HG03520 (cell line): ENCODE measurements around the gene STX7.
A peak's percentile ranks its signal among the peaks of the same experiment; 100 is the strongest.
"Not testable (repeated sequence)": the region's sequence is repeated elsewhere in the genome, so short reads cannot be mapped to it uniquely, and the experiment has no call there.

Experiments
- ATAC-seq: cut with Tn5 transposase; IDR thresholded peaks from one replicate; pipeline ENCODE4 v1.9.1; 2021; ENCODE audit warnings: mild to moderate bottlenecking, moderate library complexity; ENCODE audit not compliant: unreplicated experiment

STX7 gene, protein sequence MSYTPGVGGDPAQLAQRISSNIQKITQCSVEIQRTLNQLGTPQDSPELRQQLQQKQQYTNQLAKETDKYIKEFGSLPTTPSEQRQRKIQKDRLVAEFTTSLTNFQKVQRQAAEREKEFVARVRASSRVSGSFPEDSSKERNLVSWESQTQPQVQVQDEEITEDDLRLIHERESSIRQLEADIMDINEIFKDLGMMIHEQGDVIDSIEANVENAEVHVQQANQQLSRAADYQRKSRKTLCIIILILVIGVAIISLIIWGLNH

GRCh38 chr6:132512638-132513632 is at the start of gene STX7:
TSS of gene STX7 (minus strand) at chr6:132513116. CDS start at chr6:132503530, 9,586 bp downstream.
- ATAC-seq, result peak; percentile 89

- ATAC-seq, result not testable (repeated sequence)
These were observed 47.2 kb upstream of the STX7 start for GRCh38 chr6:132560087-132560486.

DNA sequence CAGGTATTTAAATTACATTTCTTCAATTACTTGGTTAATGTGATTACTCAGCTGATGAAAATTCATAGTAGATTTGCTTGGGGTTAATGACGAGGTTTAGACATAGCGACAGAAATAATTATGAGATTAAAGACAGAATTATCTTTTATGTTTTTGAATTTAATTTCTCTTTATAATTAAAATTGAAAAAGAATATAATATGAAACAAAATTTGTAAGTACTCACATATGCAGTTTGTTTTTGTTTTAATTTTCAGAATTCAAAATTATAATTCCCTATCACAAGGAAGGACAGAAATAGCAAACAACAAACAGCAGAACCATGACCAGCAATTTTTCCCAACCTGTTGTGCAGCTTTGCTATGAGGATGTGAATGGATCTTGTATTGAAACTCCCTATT is 39.5 kb upstream of the STX7 start, which contains the start of gene TAAR8:
Gene TAAR8, plus strand, starts transcription at position 301 of the 400 bp plus-strand sequence. Its CDS starts 21 bp downstream, at position 322.
- no peak for ATAC-seq

- no peak for ATAC-seq
These were observed 38.3 kb upstream of the STX7 start for GRCh38 chr6:132551214-132551613.

GRCh38 chr6:132548746-132549463 is 36.0 kb upstream of the STX7 start:
- ATAC-seq, result no peak

DNA sequence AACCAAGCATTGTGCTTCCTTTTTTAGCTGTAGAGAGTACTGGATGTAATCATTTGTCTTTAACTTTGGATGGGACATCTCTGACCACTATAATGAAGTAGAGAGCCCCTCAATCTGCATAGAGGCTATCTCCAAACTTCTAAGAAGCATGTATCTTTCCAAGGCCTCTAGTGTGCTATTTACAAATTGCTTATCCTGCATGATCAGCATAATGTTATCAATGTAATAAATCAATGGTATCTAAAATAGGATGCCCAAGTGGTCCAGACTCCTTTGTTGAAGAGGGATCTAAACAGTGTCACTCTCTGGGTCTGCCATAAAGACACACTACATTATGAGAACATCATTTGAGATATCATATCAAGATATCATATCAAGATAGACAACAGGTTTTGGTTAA is 31.9 kb upstream of the STX7 start:
- no peak for ATAC-seq

DNA sequence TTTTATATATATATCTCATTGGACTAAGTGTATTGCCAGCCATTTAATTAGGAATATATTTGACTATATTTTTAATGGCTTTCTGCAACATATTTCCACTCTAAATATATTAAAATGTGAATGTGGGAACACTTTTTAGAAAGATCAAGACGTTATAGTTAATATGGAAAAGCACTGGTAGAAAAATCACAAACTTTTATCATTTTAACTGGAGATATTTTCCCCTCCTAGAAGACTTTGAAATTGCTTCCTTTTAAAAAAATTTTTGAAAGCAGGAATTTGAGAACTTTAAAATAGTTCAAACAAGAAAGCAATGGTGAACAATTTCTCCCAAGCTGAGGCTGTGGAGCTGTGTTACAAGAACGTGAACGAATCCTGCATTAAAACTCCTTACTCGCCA is 25.1 kb upstream of the STX7 start, which contains the start of gene TAAR9:
Gene TAAR9, plus strand, starts transcription at position 301 of the 400 bp plus-strand sequence. Its CDS starts 13 bp downstream, at position 314.
- ATAC-seq, result no peak

DNA sequence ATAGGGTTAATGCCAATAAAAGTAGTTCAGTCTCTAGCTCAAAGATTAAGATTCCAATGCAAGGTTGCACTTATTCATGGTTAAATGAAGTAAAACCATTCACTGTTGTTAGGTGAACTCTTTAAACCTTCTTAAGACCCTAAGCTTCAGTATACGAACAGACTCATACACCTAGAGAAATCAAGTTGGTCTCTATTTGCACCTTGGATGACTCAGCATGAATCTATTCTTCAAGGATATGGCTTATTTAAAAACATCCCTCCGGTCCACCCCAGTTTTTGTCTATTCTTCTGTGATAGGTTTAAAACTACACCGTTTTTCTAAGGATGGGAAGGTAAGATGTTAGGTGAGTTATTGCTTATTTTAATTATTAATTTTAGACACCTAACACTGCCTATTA is 24.2 kb upstream of the STX7 start:
- no peak for ATAC-seq

GRCh38 chr6:132534546-132534945 is 21.6 kb upstream of the STX7 start:
- ATAC-seq, result not testable (repeated sequence)

- ATAC-seq, result peak; percentile 84
These were observed 17.5 kb upstream of the STX7 start for GRCh38 chr6:132530293-132530974.

DNA sequence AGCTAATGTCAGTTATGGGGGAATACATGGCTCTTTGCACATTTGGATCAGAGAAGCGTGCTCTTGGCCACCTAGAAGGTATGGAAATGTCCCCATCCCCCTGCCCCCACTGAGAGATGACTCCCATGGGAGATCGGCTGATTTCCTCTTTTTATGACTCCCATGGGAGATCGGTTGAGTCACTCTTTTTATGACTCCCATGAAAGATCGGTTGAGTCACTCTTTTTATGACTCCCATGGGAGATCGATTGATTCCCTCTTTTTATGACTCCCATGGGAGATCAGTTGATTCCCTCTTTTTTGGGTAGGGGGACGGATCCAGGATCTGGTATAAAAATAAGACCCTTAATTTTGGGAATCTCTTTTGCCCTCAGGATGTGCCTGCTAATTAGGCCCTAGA is 14.9 kb upstream of the STX7 start:
- no peak for ATAC-seq

DNA sequence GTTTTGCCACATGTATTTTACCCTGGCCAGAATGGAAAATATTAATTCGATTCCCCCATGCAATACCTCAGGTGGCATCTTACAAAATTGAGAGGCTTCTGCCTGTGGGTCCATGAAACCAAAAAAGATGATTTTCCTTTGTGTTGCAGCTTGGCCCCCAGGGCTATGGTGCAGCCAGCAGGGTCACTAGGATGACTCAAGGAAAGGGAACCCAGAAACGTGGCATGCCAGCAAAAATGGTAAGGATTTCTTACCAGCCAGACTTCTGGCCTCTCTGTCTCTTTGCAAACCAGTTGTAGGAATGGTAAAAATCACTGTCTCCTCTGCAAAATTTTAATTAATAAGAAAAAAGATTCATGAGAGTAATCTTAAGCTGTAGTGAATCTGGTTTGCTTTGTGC is 13.5 kb upstream of the STX7 start:
- no peak for ATAC-seq

- no peak for ATAC-seq
These were observed 12.9 kb upstream of the STX7 start for GRCh38 chr6:132525866-132526265.

- ATAC-seq, result no peak
These were observed 11.7 kb upstream of the STX7 start for GRCh38 chr6:132524646-132525045.

GRCh38 chr6:132520953-132521352 is 8.0 kb upstream of the STX7 start:
- ATAC-seq, result no peak

GRCh38 chr6:132515386-132515785 is 2.5 kb upstream of the STX7 start:
- no peak for ATAC-seq

DNA sequence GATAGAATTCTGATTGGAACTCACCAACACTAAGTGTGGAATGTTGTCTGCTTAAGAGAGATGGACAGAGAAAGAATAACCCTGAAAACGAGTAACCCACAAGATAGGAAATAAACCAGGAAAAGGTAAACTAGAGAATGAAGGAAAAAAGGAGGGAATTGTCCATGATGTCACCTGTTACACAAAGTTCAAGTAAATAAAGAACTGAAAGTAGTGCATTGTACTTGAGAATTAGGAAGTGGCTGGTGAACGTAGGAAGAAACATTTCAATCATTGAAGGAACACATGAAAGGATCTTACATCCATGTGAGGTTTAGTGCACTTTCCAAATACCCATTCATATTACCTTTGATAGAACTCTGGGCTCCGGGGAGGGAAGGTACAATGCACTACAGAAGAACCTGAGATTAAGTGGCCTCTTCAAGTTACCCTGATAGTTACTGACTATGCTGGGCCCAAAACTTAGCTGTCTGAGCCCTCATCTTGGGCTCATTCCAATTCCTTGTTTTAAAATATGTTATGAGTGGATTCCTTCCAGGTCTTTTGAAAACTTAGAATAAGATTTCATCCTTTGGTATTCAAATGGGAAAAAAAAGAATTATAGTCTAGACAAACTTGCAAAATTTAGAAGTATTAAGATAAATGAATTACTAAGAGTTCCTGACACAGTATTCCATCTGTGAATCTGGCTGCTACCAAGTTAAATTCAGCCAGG is 1.1 kb upstream of the STX7 start:
- ATAC-seq, result no peak

DNA sequence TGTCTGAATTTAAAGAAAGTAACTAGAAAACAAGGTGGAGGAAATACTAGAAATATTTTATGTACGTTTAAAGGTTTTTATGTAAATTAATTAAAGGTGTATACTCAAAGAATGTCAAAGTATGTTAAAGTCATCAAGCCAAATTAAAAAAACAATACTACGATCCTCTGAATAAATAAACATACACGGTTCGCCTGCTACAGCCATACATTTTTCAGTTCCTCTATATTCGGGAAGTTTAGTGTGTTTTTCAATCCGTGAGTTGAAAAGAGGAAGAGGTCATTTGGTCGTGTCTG is 626 bp downstream of the STX7 start:
- ATAC-seq, result no peak

- ATAC-seq, result no peak
These were observed 1.1 kb downstream of the STX7 start for GRCh38 chr6:132511831-132512220.

DNA sequence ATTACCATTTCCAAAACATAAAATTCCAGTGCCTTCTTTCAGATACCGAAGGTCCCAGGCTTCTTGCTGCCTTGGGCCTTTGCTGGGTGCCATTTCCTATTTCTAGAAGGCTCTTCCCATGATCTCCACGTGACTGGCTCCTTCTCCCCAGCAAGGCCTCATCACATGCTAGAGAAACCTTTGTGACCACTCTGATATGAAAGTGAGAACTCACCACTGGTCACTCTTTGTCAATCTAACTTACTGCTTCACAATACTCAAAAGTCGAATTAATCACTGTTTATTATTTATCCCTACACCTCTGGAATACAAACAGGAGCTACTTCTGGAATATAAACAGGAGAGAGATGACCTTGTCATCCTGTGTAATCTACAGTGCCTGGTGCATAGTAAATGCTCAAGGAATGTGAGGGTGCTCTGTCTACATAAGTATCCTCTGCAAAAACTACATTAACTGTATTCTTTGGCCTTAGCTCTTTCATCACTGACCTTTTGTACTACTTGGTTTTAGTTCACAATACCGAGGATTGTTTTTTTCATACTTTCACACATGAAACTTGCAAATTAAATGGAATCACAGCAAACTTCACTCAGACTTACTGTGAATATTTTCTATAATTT is 1.6 kb downstream of the STX7 start:
- no peak for ATAC-seq
